HepG2 (cell line): ENCODE measurements around the gene CFAP221. TPM values are rescaled to one million over a fixed set of nuclear protein-coding genes. Genes with fewer than 3 reads are reported as not detected.
A peak's percentile ranks its signal among the peaks of the same experiment; 100 is the strongest.

Experiments used
- ARNT ChIP-seq: fragments of 450-650 bp; IDR thresholded peaks from 2 replicates; pipeline ENCODE4 v1.6.1; 2017
- CBFB ChIP-seq: sonication (generic); formaldehyde crosslinking; IDR thresholded peaks from 2 replicates; pipeline ENCODE4 v1.4.0; 2020; ENCODE audit warnings: missing genetic modification reagents
- DMAP1 ChIP-seq: IDR thresholded peaks from 2 replicates; pipeline ENCODE4 v1.6.1; 2016
- DR1 ChIP-seq: sonication (generic); formaldehyde crosslinking; IDR thresholded peaks from 2 replicates; pipeline ENCODE4 v1.8.0; 2021; ENCODE audit warnings: mild to moderate bottlenecking, missing genetic modification reagents, inconsistent platforms
- HIC2 ChIP-seq: sonication (generic); formaldehyde crosslinking; IDR thresholded peaks from 2 replicates; pipeline ENCODE4 v1.9.0; 2022; ENCODE audit warnings: low read depth, missing genetic modification reagents
- HINFP ChIP-seq: sonication (generic); formaldehyde crosslinking; IDR thresholded peaks from 2 replicates; pipeline ENCODE4 v1.4.0; 2020; ENCODE audit warnings: low read depth, mild to moderate bottlenecking, missing genetic modification reagents
- NFAT5 ChIP-seq: sonication (generic); formaldehyde crosslinking; IDR thresholded peaks from 2 replicates; pipeline ENCODE4 v1.4.0; 2020; ENCODE audit warnings: missing genetic modification reagents
- POLR2A ChIP-seq, 2 experiments: IDR thresholded peaks; 2 replicates each; pipeline ENCODE4 v1.6.1; 2011; ENCODE audit warnings: low read depth in 2 of 2, low read length in 2 of 2, mild to moderate bottlenecking in 1 of 2, moderate library complexity in 1 of 2; ENCODE audit not compliant: insufficient read depth in 1 of 2
- SIX4 ChIP-seq: sonication (generic); formaldehyde crosslinking; IDR thresholded peaks from 2 replicates; pipeline ENCODE4 v1.4.0; 2020; ENCODE audit warnings: missing genetic modification reagents
- SRSF9 ChIP-seq: fragments of 200-400 bp; formaldehyde crosslinking; IDR thresholded peaks from 2 replicates; pipeline ENCODE4 v1.6.1; 2018; ENCODE audit warnings: borderline replicate concordance, mild to moderate bottlenecking, low read depth, low read length; ENCODE audit not compliant: insufficient read depth, poor library complexity, severe bottlenecking
- TAF15 ChIP-seq: fragments of 200-400 bp; formaldehyde crosslinking; IDR thresholded peaks from one replicate; pipeline ENCODE4 v1.6.1; 2018; ENCODE audit warnings: mild to moderate bottlenecking, low read depth, low read length; ENCODE audit not compliant: poor library complexity, severe bottlenecking
- ZBTB42 ChIP-seq: sonication (generic); formaldehyde crosslinking; IDR thresholded peaks from 2 replicates; pipeline ENCODE4 v1.5.0; 2020; ENCODE audit warnings: mild to moderate bottlenecking, missing genetic modification reagents
- ZBTB8A ChIP-seq: sonication (generic); formaldehyde crosslinking; IDR thresholded peaks from 2 replicates; pipeline ENCODE4 v1.4.0; 2020; ENCODE audit warnings: mild to moderate bottlenecking, low read depth, missing genetic modification reagents, borderline replicate concordance
- ZNF17 ChIP-seq: sonication (generic); formaldehyde crosslinking; IDR thresholded peaks from 2 replicates; pipeline ENCODE4 v1.5.0; 2020; ENCODE audit warnings: mild to moderate bottlenecking, missing genetic modification reagents
- ZNF510 ChIP-seq: sonication (generic); formaldehyde crosslinking; IDR thresholded peaks from 2 replicates; pipeline ENCODE4 v1.4.0; 2020; ENCODE audit warnings: low read depth, mild to moderate bottlenecking, missing genetic modification reagents
- ZNF609 ChIP-seq: sonication (generic); formaldehyde crosslinking; IDR thresholded peaks from 2 replicates; pipeline ENCODE4 v1.4.0; 2020; ENCODE audit warnings: mild to moderate bottlenecking, missing genetic modification reagents, borderline replicate concordance
- ZNF678 ChIP-seq: sonication (generic); formaldehyde crosslinking; IDR thresholded peaks from 2 replicates; pipeline ENCODE4 v1.4.0; 2020; ENCODE audit warnings: mild to moderate bottlenecking, missing genetic modification reagents
- ZNF720 ChIP-seq: sonication (generic); formaldehyde crosslinking; IDR thresholded peaks from 2 replicates; pipeline ENCODE4 v1.4.0; 2020; ENCODE audit warnings: missing genetic modification reagents
- polyA plus RNA-seq, 8 experiments: library from polyadenylated mRNA; depleted of rRNA in 3 of 8; stranded (reverse) in 7 of 8; unstranded in 1 of 8; fragments of >200 nt; fragmentation: Illumina TruSeq in 4 of 8; extraction: Trizol in 4 of 8; gene quantifications; 2 replicates each; pipeline versions ENCODE4 v1.2.1 to v1.2.3, GENCODE V29; 2011 to 2016; ENCODE audit warnings: low read depth in 4 of 8, missing spikeins in 1 of 8, mixed read lengths in 1 of 8; ENCODE audit not compliant: insufficient read depth in 1 of 8
- total RNA-seq, 5 experiments: library from RNA; depleted of rRNA; stranded (reverse); fragments of >200 nt; fragmentation: Illumina TruSeq; extraction: Trizol; gene quantifications; 2 replicates each; pipeline ENCODE4 v1.2.3, GENCODE V29; 2016; ENCODE audit warnings: low read depth in 1 of 5

CFAP221 gene
- total and polyA plus RNA-seq, 2 of the 13 experiments (the other 11 are each of a cell fraction or from before 2014, with no cell fraction given): not detected

- TF ChIP-seq DR1 (CRISPR knock-in tag): no peak
- peak; percentile 49; the same call in 1 of the 2 replicates for TF ChIP-seq HIC2 (CRISPR knock-in tag)
- no peak for TF ChIP-seq ZNF17
- TF ChIP-seq ZNF720 (CRISPR knock-in tag): no peak; the same call in 1 of the 2 replicates
- no peak for TF ChIP-seq POLR2A (IDR thresholded peaks at IDR 0.05; ENCODE audit: insufficient read depth in 1 of 2, low read depth in 2 of 2, low read length in 2 of 2)
- peak; percentile 81 for TF ChIP-seq CBFB (CRISPR knock-in tag)
- TF ChIP-seq ZNF609 (CRISPR knock-in tag): no peak
- TF ChIP-seq NFAT5 (CRISPR knock-in tag): no peak
- TF ChIP-seq ZBTB42 (CRISPR knock-in tag): no peak
- no peak for TF ChIP-seq HINFP
- no peak for TF ChIP-seq SRSF9
- no peak for TF ChIP-seq DMAP1
- TF ChIP-seq ZNF678 (CRISPR knock-in tag): no peak
- no peak for TF ChIP-seq ARNT
- no peak for TF ChIP-seq TAF15
- no peak for TF ChIP-seq ZBTB8A
- no peak for TF ChIP-seq ZNF510
- TF ChIP-seq SIX4 (CRISPR knock-in tag): no peak
Measured at GRCh38 chr2:119702918-119703401, 158.7 kb downstream of the CFAP221 start (continued).
